C4-2B (cell line): ENCODE data around the gene SPAAR.

Experiments used
- H3K27ac ChIP-seq: fragments of 450-650 bp; 2 replicates; pipeline ENCODE4 v1.5.1; 2017
- CTCF ChIP-seq: fragments of 450-650 bp; conservative IDR thresholded peaks from 2 replicates; pipeline ENCODE4 v1.5.1; 2017; ENCODE audit warnings: mild to moderate bottlenecking
- ZFX ChIP-seq: fragments of 450-650 bp; IDR thresholded peaks from 2 replicates; pipeline ENCODE4 v1.6.1; 2017

SPAAR gene

GRCh38 chr9:35938474-35939356, 29.4 kb downstream of the SPAAR start:
- no peak for TF ChIP-seq CTCF
- H3K27ac ChIP-seq: no peak overlapping the region

- TF ChIP-seq CTCF (no peak), ZFX (no peak)
- no peak overlapping the region for H3K27ac ChIP-seq
Measured at GRCh38 chr9:35939679-35940250, 30.5 kb downstream of the SPAAR start.

DNA sequence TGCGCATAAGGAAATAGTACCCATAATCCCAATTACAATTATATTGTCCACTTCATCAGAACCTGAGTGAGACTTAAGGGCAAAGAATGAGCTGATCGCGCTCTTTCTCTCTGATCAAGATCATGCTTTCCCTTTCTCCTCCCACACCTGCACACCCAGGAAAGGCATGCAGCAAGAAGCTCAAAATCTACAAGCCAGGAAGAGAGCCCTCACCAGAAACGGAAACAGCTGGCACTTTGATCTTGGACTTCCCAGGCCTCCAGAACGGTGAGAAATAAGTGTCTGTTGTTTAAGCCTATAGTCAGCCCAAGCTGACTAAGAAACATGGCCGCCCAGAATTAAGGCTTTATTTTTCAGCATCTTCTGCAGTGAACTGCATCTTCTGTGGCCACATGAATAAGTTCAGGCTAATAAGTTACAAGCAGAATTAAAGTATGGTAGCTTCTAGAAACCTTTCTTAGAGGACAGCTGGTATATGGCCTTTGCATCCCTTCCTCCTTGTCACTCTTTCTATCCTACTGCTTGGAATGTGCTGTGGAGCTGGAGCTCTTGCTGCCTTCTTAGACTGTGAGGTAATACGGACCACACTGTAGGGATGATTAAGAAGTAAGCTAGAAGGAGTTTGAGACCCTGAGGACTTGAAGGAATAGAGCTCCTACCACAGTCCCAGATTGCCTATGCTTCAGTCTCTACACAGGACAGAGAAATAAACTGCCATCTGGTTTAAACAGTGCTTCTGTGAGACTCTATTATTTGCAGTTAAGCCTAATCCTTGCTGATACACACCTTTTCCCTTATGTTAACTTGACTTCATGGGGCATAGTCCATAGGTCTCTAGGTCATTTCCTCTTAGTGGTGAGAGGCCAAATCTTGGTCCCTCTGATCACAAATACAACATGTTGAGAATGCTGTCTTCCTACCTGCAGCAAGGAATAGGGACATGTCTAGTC, 31.4 kb downstream of the SPAAR start:
- TF ChIP-seq CTCF (no peak), ZFX (no peak)
- no peak overlapping the region for H3K27ac ChIP-seq

- TF ChIP-seq CTCF (no peak), ZFX (no peak)
- no peak overlapping the region for H3K27ac ChIP-seq
Measured at GRCh38 chr9:35942286-35942685, 33.0 kb downstream of the SPAAR start.

DNA sequence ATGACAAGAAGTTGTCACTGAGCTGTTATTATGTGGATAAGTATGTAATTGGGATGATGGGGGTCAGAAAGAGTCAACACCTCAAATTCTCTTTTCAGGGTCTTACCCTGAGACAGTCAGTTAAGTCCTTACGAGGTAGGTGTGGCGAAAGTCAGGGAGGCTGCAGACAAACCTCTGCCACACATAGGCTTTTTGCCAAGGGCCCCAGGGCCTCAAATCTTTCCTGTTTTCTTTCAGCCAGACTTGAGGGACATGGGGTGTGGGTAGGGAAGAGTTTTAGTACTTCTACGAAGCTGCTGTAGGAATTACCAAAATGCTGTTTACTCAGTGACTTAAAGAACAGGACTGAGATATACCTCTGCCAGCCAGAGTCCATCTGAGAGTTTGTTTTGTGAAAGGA, 34.9 kb downstream of the SPAAR start:
- no peak overlapping the region for H3K27ac ChIP-seq
- TF ChIP-seq ZFX (no peak), CTCF (no peak)

- TF ChIP-seq CTCF (no peak), ZFX (no peak)
Measured at GRCh38 chr9:35944841-35945240, 35.6 kb downstream of the SPAAR start.

More at GRCh38 chr9:35944841-35945240, 35.6 kb downstream of the SPAAR start:
- H3K27ac ChIP-seq: no peak overlapping the region
